K562 (cell line): Measurements from ENCODE around the gene DMD. TPM values are rescaled to one million over a fixed set of nuclear protein-coding genes. Genes with fewer than 3 reads are reported as not detected.

Experiments used
- GTF2A2 ChIP-seq: IDR thresholded peaks from 2 replicates; pipeline ENCODE4 v1.6.1; 2016; ENCODE audit warnings: mild to moderate bottlenecking, missing genetic modification characterization, missing compliant biosample characterization
- TCF15 ChIP-seq: fragments of 250-450 bp; sonication (Bioruptor Pico); IDR thresholded peaks from 2 replicates; pipeline ENCODE4 v1.8.0; 2022; ENCODE audit warnings: moderate library complexity, mild to moderate bottlenecking, inconsistent platforms
- XRCC3 ChIP-seq: fragments of 450-650 bp; IDR thresholded peaks from 2 replicates; pipeline ENCODE4 v1.6.1; 2017; ENCODE audit warnings: mild to moderate bottlenecking, moderate library complexity
- ZBTB26 ChIP-seq: fragments of 450-650 bp; formaldehyde crosslinking; IDR thresholded peaks from 2 replicates; pipeline ENCODE4 v1.4.0; 2022; ENCODE audit warnings: missing genetic modification characterization
- polyA plus RNA-seq, 8 experiments: library from polyadenylated mRNA; depleted of rRNA in 4 of 8; stranded (reverse) in 5 of 8; unstranded in 3 of 8; fragments of >200 nt; fragmentation: Nextera tagmentation in 2 of 8; fragmentation: Illumina TruSeq in 1 of 8; extraction: Ambion mirVana in 2 of 8; extraction: Trizol in 1 of 8; gene quantifications; 2 replicates each; pipeline versions ENCODE4 v1.2.1 to v1.2.3, GENCODE V29; 2011 to 2014; ENCODE audit warnings: inconsistent platforms in 1 of 8, missing spikeins in 1 of 8
- total RNA-seq, 7 experiments: library from RNA; depleted of rRNA in 6 of 7; stranded (reverse); fragments of >200 nt in 6 of 7; fragmentation: Illumina TruSeq in 2 of 7; extraction: Trizol in 2 of 7; gene quantifications; 2 replicates each; pipeline versions ENCODE4 v1.2.1 to v1.2.3, GENCODE V29; 2011 to 2021; ENCODE audit warnings: low replicate concordance in 1 of 7
- TF ChIP-seq, protein P1 (sequence below): fragments of 200-600 bp; sonication (generic); IDR thresholded peaks from one replicate; pipeline ENCODE4 v1.6.1; 2012; ENCODE audit warnings: mild to moderate bottlenecking, low read depth, low read length, inconsistent platforms
- TF ChIP-seq, protein P2 (sequence below): fragments of 450-650 bp; IDR thresholded peaks from 2 replicates; pipeline ENCODE4 v1.6.1; 2017; ENCODE audit warnings: antibody characterized with exemption
- TF ChIP-seq, protein P3 (sequence below), 2 experiments: fragments of 250-450 bp in 1 of 2; fragments of 450-650 bp in 1 of 2; sonication (Bioruptor Pico) in 1 of 2; IDR thresholded peaks; 2 replicates each; pipeline versions ENCODE4 v1.6.1 to v1.8.0; 2016 to 2021; ENCODE audit warnings: mild to moderate bottlenecking in 2 of 2, moderate library complexity in 2 of 2, missing compliant biosample characterization in 1 of 2, missing genetic modification characterization in 1 of 2
- TF ChIP-seq, protein P4 (sequence below): fragments of 250-450 bp; sonication (Bioruptor Pico); IDR thresholded peaks from 2 replicates; pipeline ENCODE4 v1.5.0; 2020; ENCODE audit warnings: mild to moderate bottlenecking, borderline replicate concordance

The DMD gene
- total and polyA plus RNA-seq, 9 of the 15 experiments (the other 6 are each of a cell fraction or from before 2014, with no cell fraction given), result 3.8 to 20.4 (median 11.4) TPM

- TF ChIP-seq, protein P1, sequence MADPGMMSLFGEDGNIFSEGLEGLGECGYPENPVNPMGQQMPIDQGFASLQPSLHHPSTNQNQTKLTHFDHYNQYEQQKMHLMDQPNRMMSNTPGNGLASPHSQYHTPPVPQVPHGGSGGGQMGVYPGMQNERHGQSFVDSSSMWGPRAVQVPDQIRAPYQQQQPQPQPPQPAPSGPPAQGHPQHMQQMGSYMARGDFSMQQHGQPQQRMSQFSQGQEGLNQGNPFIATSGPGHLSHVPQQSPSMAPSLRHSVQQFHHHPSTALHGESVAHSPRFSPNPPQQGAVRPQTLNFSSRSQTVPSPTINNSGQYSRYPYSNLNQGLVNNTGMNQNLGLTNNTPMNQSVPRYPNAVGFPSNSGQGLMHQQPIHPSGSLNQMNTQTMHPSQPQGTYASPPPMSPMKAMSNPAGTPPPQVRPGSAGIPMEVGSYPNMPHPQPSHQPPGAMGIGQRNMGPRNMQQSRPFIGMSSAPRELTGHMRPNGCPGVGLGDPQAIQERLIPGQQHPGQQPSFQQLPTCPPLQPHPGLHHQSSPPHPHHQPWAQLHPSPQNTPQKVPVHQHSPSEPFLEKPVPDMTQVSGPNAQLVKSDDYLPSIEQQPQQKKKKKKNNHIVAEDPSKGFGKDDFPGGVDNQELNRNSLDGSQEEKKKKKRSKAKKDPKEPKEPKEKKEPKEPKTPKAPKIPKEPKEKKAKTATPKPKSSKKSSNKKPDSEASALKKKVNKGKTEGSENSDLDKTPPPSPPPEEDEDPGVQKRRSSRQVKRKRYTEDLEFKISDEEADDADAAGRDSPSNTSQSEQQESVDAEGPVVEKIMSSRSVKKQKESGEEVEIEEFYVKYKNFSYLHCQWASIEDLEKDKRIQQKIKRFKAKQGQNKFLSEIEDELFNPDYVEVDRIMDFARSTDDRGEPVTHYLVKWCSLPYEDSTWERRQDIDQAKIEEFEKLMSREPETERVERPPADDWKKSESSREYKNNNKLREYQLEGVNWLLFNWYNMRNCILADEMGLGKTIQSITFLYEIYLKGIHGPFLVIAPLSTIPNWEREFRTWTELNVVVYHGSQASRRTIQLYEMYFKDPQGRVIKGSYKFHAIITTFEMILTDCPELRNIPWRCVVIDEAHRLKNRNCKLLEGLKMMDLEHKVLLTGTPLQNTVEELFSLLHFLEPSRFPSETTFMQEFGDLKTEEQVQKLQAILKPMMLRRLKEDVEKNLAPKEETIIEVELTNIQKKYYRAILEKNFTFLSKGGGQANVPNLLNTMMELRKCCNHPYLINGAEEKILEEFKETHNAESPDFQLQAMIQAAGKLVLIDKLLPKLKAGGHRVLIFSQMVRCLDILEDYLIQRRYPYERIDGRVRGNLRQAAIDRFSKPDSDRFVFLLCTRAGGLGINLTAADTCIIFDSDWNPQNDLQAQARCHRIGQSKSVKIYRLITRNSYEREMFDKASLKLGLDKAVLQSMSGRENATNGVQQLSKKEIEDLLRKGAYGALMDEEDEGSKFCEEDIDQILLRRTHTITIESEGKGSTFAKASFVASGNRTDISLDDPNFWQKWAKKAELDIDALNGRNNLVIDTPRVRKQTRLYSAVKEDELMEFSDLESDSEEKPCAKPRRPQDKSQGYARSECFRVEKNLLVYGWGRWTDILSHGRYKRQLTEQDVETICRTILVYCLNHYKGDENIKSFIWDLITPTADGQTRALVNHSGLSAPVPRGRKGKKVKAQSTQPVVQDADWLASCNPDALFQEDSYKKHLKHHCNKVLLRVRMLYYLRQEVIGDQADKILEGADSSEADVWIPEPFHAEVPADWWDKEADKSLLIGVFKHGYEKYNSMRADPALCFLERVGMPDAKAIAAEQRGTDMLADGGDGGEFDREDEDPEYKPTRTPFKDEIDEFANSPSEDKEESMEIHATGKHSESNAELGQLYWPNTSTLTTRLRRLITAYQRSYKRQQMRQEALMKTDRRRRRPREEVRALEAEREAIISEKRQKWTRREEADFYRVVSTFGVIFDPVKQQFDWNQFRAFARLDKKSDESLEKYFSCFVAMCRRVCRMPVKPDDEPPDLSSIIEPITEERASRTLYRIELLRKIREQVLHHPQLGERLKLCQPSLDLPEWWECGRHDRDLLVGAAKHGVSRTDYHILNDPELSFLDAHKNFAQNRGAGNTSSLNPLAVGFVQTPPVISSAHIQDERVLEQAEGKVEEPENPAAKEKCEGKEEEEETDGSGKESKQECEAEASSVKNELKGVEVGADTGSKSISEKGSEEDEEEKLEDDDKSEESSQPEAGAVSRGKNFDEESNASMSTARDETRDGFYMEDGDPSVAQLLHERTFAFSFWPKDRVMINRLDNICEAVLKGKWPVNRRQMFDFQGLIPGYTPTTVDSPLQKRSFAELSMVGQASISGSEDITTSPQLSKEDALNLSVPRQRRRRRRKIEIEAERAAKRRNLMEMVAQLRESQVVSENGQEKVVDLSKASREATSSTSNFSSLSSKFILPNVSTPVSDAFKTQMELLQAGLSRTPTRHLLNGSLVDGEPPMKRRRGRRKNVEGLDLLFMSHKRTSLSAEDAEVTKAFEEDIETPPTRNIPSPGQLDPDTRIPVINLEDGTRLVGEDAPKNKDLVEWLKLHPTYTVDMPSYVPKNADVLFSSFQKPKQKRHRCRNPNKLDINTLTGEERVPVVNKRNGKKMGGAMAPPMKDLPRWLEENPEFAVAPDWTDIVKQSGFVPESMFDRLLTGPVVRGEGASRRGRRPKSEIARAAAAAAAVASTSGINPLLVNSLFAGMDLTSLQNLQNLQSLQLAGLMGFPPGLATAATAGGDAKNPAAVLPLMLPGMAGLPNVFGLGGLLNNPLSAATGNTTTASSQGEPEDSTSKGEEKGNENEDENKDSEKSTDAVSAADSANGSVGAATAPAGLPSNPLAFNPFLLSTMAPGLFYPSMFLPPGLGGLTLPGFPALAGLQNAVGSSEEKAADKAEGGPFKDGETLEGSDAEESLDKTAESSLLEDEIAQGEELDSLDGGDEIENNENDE, result no peak
- no peak for TF ChIP-seq GTF2A2
- TF ChIP-seq, protein P2, sequence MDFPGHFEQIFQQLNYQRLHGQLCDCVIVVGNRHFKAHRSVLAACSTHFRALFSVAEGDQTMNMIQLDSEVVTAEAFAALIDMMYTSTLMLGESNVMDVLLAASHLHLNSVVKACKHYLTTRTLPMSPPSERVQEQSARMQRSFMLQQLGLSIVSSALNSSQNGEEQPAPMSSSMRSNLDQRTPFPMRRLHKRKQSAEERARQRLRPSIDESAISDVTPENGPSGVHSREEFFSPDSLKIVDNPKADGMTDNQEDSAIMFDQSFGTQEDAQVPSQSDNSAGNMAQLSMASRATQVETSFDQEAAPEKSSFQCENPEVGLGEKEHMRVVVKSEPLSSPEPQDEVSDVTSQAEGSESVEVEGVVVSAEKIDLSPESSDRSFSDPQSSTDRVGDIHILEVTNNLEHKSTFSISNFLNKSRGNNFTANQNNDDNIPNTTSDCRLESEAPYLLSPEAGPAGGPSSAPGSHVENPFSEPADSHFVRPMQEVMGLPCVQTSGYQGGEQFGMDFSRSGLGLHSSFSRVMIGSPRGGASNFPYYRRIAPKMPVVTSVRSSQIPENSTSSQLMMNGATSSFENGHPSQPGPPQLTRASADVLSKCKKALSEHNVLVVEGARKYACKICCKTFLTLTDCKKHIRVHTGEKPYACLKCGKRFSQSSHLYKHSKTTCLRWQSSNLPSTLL, result no peak
- no peak for TF ChIP-seq ZBTB26
- TF ChIP-seq, protein P3, sequence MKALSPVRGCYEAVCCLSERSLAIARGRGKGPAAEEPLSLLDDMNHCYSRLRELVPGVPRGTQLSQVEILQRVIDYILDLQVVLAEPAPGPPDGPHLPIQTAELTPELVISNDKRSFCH (CRISPR knock-in tag; IDR thresholded peaks at IDR 0.05), result no peak
- TF ChIP-seq, protein P3 (tag; IDR thresholded peaks at IDR 0.05), result no peak
- TF ChIP-seq, protein P4, sequence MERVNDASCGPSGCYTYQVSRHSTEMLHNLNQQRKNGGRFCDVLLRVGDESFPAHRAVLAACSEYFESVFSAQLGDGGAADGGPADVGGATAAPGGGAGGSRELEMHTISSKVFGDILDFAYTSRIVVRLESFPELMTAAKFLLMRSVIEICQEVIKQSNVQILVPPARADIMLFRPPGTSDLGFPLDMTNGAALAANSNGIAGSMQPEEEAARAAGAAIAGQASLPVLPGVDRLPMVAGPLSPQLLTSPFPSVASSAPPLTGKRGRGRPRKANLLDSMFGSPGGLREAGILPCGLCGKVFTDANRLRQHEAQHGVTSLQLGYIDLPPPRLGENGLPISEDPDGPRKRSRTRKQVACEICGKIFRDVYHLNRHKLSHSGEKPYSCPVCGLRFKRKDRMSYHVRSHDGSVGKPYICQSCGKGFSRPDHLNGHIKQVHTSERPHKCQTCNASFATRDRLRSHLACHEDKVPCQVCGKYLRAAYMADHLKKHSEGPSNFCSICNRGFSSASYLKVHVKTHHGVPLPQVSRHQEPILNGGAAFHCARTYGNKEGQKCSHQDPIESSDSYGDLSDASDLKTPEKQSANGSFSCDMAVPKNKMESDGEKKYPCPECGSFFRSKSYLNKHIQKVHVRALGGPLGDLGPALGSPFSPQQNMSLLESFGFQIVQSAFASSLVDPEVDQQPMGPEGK (CRISPR knock-in tag), result no peak
- no peak for TF ChIP-seq TCF15 (CRISPR knock-in tag)
- no peak for TF ChIP-seq XRCC3
Observed at GRCh38 chrX:33142331-33142730, 69.0 kb downstream of the DMD start (continued).
